Measurements from ENCODE around the gene HPSE2.
A peak's percentile ranks its signal among the peaks of the same experiment; 100 is the strongest.

The HPSE2 gene

DNA sequence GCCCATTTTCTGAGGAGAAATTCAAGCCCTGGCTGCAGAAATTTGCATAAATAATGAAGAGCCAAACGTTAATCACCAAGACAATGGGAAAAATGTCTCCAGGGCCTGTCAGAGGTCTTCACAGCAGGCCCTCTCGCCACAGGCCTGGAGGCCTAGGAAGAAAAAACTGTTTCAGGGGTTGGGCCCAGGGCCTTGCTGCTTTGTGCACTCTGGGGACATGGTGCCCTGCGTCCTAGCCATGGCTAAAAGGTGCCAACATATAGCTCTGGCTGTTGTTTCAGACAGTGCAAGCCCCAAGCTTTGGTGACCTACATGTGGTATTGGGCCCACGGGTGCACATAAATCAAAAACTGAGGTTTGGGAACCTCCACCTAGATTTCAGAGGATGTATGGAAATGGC is 796.9 kb downstream of the HPSE2 start:
- no peak for DNase-seq
- TF ChIP-seq POLR2A (IDR thresholded peaks at IDR 0.05; ENCODE audit: low read length) (no peak), GATA1 (IDR thresholded peaks at IDR 0.05; ENCODE audit: low read depth, low read length) (no peak)

- TF ChIP-seq POLR2A (IDR thresholded peaks at IDR 0.05; ENCODE audit: low read length) (no peak), GATA1 (IDR thresholded peaks at IDR 0.05; ENCODE audit: low read depth, low read length) (no peak)
- DNase-seq: no peak
Measured at GRCh38 chr10:98436704-98437103, 798.9 kb downstream of the HPSE2 start.

GRCh38 chr10:98435178-98435577 is 800.5 kb downstream of the HPSE2 start:
- TF ChIP-seq GATA1 (IDR thresholded peaks at IDR 0.05; ENCODE audit: low read depth, low read length) (no peak), POLR2A (IDR thresholded peaks at IDR 0.05; ENCODE audit: low read length) (no peak)
- DNase-seq: no peak

- no peak for TF ChIP-seq GATA1 (IDR thresholded peaks at IDR 0.05; ENCODE audit: low read depth, low read length)
- no peak for DNase-seq
Measured at GRCh38 chr10:98433881-98434732, 801.5 kb downstream of the HPSE2 start.

- no peak for DNase-seq
- TF ChIP-seq POLR2A (IDR thresholded peaks at IDR 0.05; ENCODE audit: low read length) (no peak), GATA1 (IDR thresholded peaks at IDR 0.05; ENCODE audit: low read depth, low read length) (no peak)
Measured at GRCh38 chr10:98433371-98433770, 802.3 kb downstream of the HPSE2 start.

DNA sequence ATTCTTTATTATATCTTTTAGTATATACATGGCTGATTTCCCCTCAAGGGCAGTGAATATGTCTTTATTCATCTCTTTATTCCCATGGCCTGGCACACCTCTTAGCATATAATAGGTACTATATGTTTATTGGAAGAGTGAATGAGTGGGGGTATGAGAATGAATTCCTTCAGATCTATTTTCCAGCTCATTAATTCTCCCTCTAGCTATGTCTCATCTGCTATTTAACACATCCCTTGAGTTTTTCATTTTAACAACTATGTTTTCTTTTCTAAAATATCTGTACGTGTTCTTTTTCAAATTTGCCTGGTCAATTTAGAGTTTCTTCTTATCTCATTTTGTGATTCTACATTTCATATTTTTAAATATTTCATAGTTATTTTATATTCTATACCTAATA is 803.3 kb downstream of the HPSE2 start:
- TF ChIP-seq POLR2A (IDR thresholded peaks at IDR 0.05; ENCODE audit: low read length) (no peak), GATA1 (IDR thresholded peaks at IDR 0.05; ENCODE audit: low read depth, low read length) (no peak)
- DNase-seq: no peak

DNA sequence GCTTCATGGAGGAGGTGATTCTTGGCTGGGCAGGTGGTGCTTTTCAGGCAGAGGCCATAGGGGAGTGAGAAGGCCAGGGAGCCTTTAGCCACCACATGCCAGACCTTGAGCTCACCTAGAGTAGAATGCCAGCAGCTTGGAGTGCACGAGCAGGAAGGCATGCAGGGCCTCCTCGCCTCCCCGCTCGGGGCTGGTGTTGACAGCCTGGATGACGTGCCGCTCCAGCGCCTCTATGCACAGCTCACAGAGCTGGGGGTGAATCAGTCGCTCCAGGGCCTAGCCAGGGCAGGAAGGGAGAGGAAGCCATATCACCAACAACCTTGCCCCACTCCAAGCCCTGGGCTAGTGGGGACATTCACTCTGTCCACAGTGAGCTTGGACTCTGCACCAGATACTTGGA is 804.6 kb downstream of the HPSE2 start:
- TF ChIP-seq POLR2A (IDR thresholded peaks at IDR 0.05; ENCODE audit: low read length) (no peak), GATA1 (IDR thresholded peaks at IDR 0.05; ENCODE audit: low read depth, low read length) (no peak)
- DNase-seq: no peak

DNA sequence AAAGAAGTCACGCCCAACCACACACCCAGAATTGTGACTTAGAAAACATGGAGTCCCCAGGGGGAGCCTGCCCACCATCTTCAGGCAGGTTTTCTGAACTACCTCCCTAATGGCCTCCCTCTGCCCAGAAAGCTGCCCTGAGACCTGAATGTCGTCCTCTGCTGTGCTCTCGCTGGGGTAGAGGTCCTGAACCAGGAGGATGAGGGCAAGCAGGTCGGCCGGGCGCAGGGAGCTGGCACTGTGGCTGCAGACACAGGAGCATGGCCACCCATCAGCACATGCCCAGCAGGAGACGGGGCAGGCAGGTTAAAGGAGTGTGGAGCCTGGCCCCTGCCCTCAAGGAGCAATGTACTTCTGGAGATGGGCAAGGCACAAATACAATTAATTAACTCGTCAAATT is 805.2 kb downstream of the HPSE2 start:
- DNase-seq: no peak
- TF ChIP-seq GATA1 (IDR thresholded peaks at IDR 0.05; ENCODE audit: low read depth, low read length) (no peak), POLR2A (IDR thresholded peaks at IDR 0.05; ENCODE audit: low read length) (no peak)

DNA sequence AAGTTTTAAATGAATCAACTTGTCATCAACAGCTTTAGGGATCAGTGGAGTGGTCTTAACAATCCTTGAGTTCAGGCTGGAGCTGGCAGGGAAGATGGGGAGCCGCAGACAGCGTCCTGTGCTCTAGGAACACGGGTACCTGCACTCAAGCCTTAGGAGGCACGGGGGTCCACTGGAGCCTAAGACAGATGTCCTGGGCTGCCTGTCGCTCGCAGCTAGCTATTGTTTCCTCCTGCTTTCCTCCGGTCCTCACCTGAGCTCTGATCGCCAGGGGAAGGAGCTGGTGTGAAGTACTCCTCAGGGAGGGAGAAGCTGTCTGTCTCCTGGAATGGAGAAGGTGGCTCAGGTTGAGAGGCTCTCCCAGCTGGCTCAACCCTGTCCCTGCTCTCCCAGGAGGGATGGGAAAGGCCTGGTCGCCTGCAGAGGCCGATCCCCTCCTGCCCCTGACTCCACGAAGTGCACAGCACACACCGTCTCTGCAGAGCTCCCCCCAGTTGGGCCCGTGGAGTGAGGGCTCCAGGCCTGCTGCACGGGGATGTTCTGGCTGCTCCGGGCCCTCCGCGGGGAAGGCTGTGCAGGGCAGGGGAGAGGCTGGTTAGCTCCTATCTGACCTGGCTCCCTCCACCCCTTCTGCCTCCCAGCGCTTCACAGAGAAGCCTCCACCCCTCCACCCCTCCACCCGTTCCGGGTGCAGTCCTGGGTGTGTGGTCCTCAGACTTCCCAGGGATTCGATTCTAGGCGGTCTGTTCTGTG is 806.2 kb downstream of the HPSE2 start:
- no peak for DNase-seq

GRCh38 chr10:98427011-98427515 is 808.6 kb downstream of the HPSE2 start:
- DNase-seq: no peak
- TF ChIP-seq GATA1 (IDR thresholded peaks at IDR 0.05; ENCODE audit: low read depth, low read length) (no peak), POLR2A (IDR thresholded peaks at IDR 0.05; ENCODE audit: low read length) (no peak)

More for the DNA sequence above, 806.2 kb downstream of the HPSE2 start:
- TF ChIP-seq POLR2A (IDR thresholded peaks at IDR 0.05; ENCODE audit: low read length): no peak
- TF ChIP-seq GATA1 (IDR thresholded peaks at IDR 0.05; ENCODE audit: low read depth, low read length): no peak

- TF ChIP-seq POLR2A (IDR thresholded peaks at IDR 0.05; ENCODE audit: low read length) (no peak), GATA1 (IDR thresholded peaks at IDR 0.05; ENCODE audit: low read depth, low read length) (no peak)
- DNase-seq: peak; percentile 78 to 86
Measured at GRCh38 chr10:98425511-98426352, 809.9 kb downstream of the HPSE2 start.

GRCh38 chr10:98424295-98425254 is 811.1 kb downstream of the HPSE2 start:
- DNase-seq: no peak
- TF ChIP-seq GATA1 (IDR thresholded peaks at IDR 0.05; ENCODE audit: low read depth, low read length): no peak
- no peak for TF ChIP-seq POLR2A (IDR thresholded peaks at IDR 0.05; ENCODE audit: low read length)

DNA sequence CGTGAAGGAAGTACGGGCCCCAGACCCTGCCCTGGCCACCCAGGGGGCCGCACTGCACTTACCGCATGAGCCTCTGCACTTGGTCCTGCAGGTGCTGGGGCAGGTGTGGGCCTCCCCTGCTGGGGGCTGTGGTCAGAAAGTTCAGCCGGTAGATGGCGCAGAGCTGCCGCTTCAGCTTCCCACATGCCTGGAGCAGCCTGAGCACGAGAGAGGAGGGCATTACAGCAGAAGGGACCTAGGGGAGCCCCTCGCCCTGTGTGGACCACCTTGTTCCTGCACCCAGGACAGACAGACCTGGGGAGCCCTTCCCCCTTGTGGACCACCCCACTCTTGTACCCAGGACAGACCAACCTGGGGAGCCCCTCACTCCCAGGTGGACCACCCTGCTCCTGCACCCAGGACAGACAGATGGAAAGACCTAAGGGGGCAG is 811.9 kb downstream of the HPSE2 start:
- TF ChIP-seq POLR2A (IDR thresholded peaks at IDR 0.05; ENCODE audit: low read length) (no peak), GATA1 (IDR thresholded peaks at IDR 0.05; ENCODE audit: low read depth, low read length) (no peak)
- DNase-seq: no peak
